Skin epidermis (tissue), 12 donors: ENCODE data around the gene ZNF587B.
"Not testable (repeated sequence)": the region's sequence is repeated elsewhere in the genome, so short reads cannot be mapped to it uniquely, and the experiment has no call there.

Source experiments
- H3K27ac ChIP-seq, 21 experiments: fragments of 200-600 bp; sonication (generic) in 11 of 21; one replicate each; pipeline ENCODE4 v1.5.0; 2020; ENCODE audit warnings: mild to moderate bottlenecking in 3 of 21, inconsistent platforms in 2 of 21, moderate library complexity in 2 of 21
- H3K4me3 ChIP-seq, 7 experiments: fragments of 200-600 bp; sonication (generic) in 2 of 7; one replicate each; pipeline ENCODE4 v1.5.0; 2020; ENCODE audit warnings: inconsistent platforms in 2 of 7, mild to moderate bottlenecking in 2 of 7, moderate library complexity in 1 of 7

ZNF587B gene

GRCh38 chr19:57854117-57854516 is 24.0 kb downstream of the ZNF587B start:
- not testable (repeated sequence) for H3K27ac ChIP-seq, H3K4me3 ChIP-seq

GRCh38 chr19:57862351-57862750 is 32.3 kb downstream of the ZNF587B start:
- H3K4me3 ChIP-seq, H3K27ac ChIP-seq: not testable (repeated sequence)

GRCh38 chr19:57867868-57868492 is 37.9 kb downstream of the ZNF587B start:
- H3K4me3 ChIP-seq = no peak overlapping the region
- H3K27ac ChIP-seq = no peak overlapping the region

- H3K27ac ChIP-seq, H3K4me3 ChIP-seq: not testable (repeated sequence)
Observed at GRCh38 chr19:57869655-57870054, 39.6 kb downstream of the ZNF587B start.

- no peak overlapping the region for H3K4me3 ChIP-seq
- H3K27ac ChIP-seq = no peak overlapping the region
Observed at GRCh38 chr19:57870225-57870624, 40.1 kb downstream of the ZNF587B start.

- H3K27ac ChIP-seq = no peak overlapping the region
- H3K4me3 ChIP-seq = no peak overlapping the region
Observed at GRCh38 chr19:57872450-57872849, 42.4 kb downstream of the ZNF587B start.

- H3K27ac ChIP-seq, H3K4me3 ChIP-seq: not testable (repeated sequence)
Observed at GRCh38 chr19:57873883-57874799, 44.0 kb downstream of the ZNF587B start.

- Histone ChIP-seq H3K27ac (no peak overlapping the region), H3K4me3 (no peak overlapping the region)
Observed at GRCh38 chr19:57886046-57886445, 55.9 kb downstream of the ZNF587B start.

- Histone ChIP-seq H3K4me3 (peak overlapping the region in 4 of 7 experiments; percentile 45 to 70 (median 60)), H3K27ac (peak overlapping the region in 2 of 21 experiments; percentile 64 to 75)
Observed at GRCh38 chr19:57887195-57887941, 57.3 kb downstream of the ZNF587B start.

GRCh38 chr19:57888107-57888559 is 58.0 kb downstream of the ZNF587B start:
- H3K4me3 ChIP-seq = peak overlapping the region; percentile 45 to 84 (median 57)
- peak overlapping the region in 18 of 21 experiments; percentile 5 to 76 (median 62) for H3K27ac ChIP-seq

- peak within 1 kb of the TSS in 18 of 21 experiments; percentile 5 to 76 (median 62) for H3K27ac ChIP-seq
- H3K4me3 ChIP-seq = peak within 1 kb of the TSS; percentile 45 to 84 (median 57)
Observed at GRCh38 chr19:57888560-57889231, 58.6 kb downstream of the ZNF587B start, which contains the start of gene ZNF814. ZNF814 (minus strand) TSS chr19:57889037; CDS start chr19:57888802, 235 bp downstream.

- H3K27ac ChIP-seq = peak overlapping the region in 1 of 21 experiments; percentile 50
- H3K4me3 ChIP-seq = not testable (repeated sequence)
Observed at GRCh38 chr19:57890706-57891105, 60.6 kb downstream of the ZNF587B start.
